NCI-H510A (cell line): ENCODE data around the gene HOXD1.
A peak's percentile ranks its signal among the peaks of the same experiment; 100 is the strongest.

ENCODE experiments used
- DNase-seq: peaks from one replicate; lab custom pipeline; 2025; lab: John Stamatoyannopoulos, UW

The HOXD1 gene

GRCh38 chr2:176152350-176153181 is 35.9 kb upstream of the HOXD1 start:
- DNase-seq: peak; percentile 31

DNA sequence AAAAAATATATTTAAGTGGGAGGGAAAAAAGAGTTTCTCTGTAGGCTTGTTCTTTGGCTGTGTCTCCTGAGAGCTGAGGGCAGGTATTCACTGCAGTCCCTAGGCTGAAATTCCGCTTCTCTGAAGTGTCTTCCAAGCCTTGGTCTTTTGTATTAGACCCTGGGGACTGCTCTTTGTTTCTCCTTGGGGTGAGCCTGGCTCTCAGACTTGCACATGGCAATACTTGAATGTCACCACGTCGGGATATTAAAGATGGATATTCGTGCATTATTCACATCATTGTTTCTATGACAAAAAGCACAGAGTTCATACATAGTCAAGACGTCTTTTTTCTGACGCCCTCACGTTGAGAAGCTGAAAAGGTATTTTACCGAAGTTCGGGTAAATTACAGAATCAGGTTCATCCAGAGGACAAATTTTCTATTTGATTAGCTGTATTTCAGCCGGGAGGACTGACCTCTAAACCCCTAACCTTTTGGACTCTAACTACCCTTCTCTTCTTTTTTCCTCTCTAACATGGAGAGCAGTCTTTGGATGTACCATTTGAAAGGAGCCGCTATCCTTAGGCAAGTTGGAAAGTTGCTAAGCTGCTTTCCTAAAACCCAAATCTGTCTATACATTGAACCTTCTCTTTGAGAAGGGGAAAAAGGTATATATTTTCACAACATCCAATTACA is 33.8 kb upstream of the HOXD1 start:
- DNase-seq: no peak

- DNase-seq: no peak
Observed at GRCh38 chr2:176155356-176156044, 33.0 kb upstream of the HOXD1 start.

- DNase-seq: no peak
Observed at GRCh38 chr2:176156301-176156806, 32.1 kb upstream of the HOXD1 start.

- DNase-seq: peak; percentile 30
Observed at GRCh38 chr2:176156807-176157498, 31.5 kb upstream of the HOXD1 start, which contains the start of gene HOXD3. HOXD3 (plus strand) TSS chr2:176157307; CDS start chr2:176169115, 11,808 bp downstream.

DNA sequence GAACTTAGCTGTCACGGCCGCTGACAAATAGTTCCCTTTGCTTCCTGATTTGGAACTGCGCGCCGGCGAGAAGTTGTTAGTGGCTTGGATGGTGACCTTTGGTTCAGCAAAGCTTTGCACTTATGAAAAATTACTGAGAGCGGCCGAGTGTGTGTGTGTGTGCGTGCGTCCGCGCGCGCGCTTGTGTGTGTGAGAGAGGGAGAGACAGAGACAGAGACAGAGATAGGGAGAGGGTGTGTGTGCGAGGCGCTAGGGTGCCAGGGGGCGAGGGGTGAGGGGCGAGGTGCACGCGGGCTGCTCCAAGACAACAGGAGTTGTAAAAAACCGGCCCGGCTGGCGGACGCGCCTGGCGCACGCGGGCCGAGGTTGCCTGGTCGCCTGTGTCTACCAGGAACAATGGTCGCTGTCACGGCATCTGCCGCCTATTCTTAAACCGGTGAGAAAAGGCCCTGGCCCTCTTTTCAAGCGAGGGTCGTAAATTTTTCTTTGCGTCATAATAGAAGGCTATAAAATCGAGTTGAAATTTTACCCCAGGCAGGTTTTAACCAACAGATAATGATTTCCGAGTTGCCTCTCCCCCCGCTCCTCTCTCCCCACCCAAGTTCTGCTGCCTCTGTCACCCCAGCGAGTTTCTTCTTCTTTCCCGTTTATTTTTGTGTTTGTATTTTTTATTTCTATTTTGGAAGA is 30.8 kb upstream of the HOXD1 start:
- peak; percentile 60 for DNase-seq

DNA sequence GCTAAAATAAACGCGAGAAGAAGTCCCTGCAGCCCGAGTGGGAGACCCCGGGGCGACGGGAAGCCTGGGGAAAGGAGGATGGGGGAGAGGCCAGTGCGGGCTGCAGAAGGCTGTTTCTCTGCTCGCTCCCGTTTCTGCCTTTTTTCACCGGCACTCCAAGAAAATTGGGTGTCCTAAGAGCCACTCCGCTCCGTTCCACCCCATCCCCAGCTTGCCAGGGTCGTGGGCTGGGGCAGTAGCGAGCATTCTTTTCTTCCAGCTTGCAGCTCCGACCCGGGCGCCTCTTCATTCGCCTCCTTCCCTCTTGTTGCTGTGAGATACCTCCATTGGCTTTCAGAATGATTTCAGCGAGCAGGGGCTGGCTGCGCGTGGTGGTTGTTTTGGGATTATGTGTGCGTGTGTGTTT is 30.3 kb upstream of the HOXD1 start:
- DNase-seq: peak; percentile 23

- DNase-seq: no peak
Observed at GRCh38 chr2:176158855-176159662, 29.4 kb upstream of the HOXD1 start.

- DNase-seq: no peak
Observed at GRCh38 chr2:176159663-176160250, 28.7 kb upstream of the HOXD1 start.

GRCh38 chr2:176160251-176160985 is 28.1 kb upstream of the HOXD1 start:
- no peak for DNase-seq

DNA sequence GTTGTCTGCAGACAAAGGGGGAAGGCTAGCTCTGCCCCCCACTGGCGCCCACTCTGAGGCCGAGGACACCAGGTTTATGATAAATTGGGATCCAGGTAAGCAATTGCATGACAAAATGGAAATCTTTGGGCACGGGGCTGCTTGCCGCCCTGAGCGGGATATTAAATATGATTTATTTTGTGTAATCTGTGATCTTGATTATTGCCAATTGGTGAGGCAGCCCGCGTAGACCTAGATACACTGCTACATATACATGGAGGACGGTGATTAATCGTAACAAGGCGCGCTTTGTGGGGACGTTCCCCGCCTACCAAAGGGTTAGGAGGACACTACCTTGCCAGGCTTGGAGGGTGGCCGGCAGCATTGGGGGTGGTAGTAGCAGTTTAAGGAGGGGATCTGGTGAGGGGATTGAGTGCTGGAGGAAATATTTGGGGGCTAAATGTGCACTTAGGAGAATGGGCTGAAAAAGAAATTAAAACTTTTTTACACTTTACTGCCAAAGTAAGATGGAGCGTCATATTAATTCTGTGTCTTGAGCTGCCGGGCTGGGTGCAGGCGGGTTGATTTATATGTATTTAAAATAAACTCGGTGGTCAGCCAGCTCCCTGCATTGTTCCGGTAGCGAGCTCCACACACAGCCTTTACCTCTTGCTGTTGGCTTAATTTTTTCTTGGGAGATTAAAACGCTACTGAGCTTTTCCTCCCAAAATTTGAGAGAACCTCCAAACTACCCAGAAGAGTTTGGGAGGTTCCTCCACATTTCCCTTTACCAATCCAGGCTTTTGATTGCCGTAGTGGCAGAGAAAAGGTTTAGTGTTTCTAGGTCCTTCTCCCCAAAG is 27.3 kb upstream of the HOXD1 start:
- DNase-seq: no peak

GRCh38 chr2:176161825-176162626 is 26.4 kb upstream of the HOXD1 start:
- no peak for DNase-seq

DNA sequence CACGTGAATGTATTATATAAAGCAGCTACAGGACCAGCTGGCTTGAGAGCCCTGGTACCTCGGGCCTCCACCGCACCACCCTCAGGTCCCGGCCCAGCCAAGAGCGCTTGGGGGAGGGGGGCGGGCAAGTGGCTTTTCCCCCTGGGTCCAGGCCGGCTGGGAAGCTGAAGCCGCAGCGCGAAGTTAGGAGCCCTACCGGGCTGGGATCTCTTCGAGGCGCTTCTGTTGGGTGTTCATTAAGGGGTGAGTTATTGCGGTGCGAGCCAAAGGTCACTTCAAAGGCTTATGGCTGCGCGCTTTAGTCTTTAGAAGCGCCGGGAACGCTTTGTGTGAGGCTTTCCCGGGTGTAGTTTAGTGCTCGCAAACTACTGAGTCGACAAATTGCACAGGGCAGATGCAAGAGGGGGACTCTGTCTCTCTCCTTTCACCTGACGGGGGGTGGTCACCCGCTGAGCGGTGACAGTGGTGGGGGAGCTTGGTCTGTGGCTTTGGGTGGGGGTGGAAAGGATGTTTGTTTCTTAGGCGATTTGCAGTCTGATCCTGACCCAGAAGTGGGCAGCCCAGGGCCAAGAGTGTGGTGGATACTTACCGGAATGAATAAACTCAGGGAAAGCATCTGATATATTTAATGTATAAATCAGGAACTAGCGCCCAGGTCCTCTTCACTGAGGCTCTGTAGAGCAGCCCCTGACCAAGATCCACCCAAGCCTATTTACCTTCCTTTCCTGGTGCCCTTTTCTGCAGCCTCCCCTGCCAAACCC is 25.4 kb upstream of the HOXD1 start:
- no peak for DNase-seq

DNA sequence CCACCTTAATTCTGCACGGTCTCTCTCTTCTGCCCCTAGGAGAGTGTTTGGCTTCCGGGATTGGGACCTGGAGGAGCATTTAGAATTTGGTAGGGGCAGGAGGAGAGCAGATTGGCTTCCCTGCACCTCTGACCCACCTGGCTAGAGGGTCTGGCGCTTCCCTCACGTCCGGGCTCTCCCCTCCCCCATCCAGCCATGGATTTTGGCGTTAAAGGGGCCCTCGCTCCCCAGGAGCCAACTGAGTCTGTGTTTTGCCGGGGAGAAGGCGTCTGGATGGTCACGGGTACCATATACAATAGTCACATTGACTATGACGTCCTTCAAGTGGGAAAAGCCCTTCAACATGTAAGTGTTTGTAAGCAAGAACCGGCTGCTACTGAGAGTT is 24.8 kb upstream of the HOXD1 start:
- DNase-seq: peak; percentile 51

DNA sequence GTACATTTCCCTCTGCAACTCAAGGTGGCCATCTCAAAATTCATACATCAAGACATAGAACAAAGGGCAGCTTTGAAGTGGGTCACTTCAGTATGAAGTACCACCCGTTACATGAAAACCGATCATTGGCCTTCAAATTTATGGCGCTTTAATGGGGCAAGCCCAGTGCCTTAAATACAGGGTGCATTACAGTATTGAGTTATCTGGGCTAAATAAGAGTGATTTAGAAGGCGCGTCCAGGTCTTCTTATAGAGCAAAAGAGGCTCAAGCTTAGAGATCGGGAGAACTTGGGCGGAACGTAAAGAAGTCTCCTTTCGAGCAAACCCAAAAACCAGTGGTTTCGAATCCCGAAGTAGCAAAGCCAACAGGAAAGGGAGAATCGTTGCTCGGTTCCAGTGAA is 24.3 kb upstream of the HOXD1 start:
- DNase-seq: no peak

- DNase-seq: no peak
Observed at GRCh38 chr2:176164611-176165369, 23.7 kb upstream of the HOXD1 start.
